Activated naive CD4-positive, alpha-beta T cell (primary cell): Measurements from ENCODE around the gene KRTAP4-12.
"Not testable (repeated sequence)": the region's sequence is repeated elsewhere in the genome, so short reads cannot be mapped to it uniquely, and the experiment has no call there.

ENCODE experiments used
- DNase-seq, 4 experiments: peaks; one replicate each; lab custom pipeline; 2025; lab: John Stamatoyannopoulos, UW

KRTAP4-12 gene

DNA sequence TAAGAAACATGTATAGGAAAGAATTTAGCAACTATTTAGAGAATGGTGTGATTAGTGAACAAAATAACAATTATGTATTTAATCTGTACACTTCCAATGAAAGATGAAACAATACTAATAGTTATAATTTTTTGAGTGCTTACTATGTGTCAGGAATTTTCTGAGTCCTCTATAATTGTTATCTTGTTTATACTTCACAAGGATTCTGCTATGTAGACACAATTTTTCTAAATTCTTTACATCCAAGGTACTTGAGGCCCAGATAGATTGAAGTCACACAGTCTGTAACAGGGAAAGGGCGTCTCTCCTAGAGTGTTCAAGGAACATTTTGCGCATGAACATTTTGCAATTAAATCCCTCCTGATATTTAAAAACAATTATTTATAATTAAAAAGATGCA, 1.1 kb upstream of the KRTAP4-12 start:
- DNase-seq: no peak

- not testable (repeated sequence) for DNase-seq
Observed at GRCh38 chr17:41123292-41123990, 541 bp downstream of the KRTAP4-12 start.

GRCh38 chr17:41121742-41122141, 2.2 kb downstream of the KRTAP4-12 start:
- DNase-seq: no peak

DNA sequence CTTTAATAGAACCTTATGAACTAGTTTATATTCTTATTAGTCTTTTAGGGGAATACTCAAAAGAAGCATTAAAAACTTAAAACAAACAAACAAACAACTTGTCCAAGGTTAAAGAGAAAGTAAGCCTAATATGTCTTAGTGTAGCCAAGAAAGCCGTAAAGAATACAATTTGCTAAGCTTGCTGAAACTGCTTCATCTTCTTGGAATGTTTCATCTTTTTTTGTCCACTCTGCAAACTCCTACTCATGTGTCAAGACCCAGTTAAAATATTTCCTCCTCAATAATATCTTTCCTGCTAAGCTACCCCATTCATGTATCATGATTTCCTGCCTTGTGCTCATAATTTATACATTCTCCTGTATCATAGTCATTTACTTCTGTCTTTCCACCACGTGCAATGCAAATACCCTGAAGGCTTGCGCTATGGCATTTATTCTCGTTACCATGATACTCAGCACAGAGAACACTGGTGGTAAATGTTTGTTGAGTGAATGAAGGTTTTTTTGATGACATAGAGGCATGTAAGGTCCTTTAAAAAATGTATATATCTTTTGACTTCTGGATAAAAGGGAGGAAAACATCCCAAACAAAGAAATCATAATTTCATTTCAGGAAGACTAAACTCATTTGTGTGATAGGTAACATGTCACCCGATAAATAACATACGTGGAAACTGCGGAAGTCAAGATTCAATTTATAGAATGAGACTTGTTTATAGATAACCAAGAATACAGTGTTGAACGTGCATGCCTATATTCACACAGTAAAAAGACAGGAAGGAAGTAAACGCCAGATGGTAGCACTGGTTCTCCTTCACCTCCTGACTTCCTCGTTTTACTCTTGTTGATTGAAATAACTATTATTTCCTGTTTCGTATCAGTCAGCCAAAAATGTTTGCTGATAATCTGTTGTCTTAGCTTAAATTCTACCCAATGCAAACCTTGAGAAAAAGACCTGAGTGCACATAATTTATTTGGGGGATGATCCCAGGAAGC, 4.0 kb downstream of the KRTAP4-12 start:
- DNase-seq: not testable (repeated sequence)

GRCh38 chr17:41118721-41119120, 5.3 kb downstream of the KRTAP4-12 start:
- no peak for DNase-seq

GRCh38 chr17:41117846-41118386, 6.1 kb downstream of the KRTAP4-12 start, which contains the start of gene KRTAP4-11:
TSS of gene KRTAP4-11 (minus strand) at chr17:41118373. CDS start at chr17:41118315, 58 bp downstream.
- DNase-seq: not testable (repeated sequence)

GRCh38 chr17:41116297-41116696, 7.7 kb downstream of the KRTAP4-12 start:
- DNase-seq: no peak

GRCh38 chr17:41111151-41111885, 12.7 kb downstream of the KRTAP4-12 start:
- no peak for DNase-seq

DNA sequence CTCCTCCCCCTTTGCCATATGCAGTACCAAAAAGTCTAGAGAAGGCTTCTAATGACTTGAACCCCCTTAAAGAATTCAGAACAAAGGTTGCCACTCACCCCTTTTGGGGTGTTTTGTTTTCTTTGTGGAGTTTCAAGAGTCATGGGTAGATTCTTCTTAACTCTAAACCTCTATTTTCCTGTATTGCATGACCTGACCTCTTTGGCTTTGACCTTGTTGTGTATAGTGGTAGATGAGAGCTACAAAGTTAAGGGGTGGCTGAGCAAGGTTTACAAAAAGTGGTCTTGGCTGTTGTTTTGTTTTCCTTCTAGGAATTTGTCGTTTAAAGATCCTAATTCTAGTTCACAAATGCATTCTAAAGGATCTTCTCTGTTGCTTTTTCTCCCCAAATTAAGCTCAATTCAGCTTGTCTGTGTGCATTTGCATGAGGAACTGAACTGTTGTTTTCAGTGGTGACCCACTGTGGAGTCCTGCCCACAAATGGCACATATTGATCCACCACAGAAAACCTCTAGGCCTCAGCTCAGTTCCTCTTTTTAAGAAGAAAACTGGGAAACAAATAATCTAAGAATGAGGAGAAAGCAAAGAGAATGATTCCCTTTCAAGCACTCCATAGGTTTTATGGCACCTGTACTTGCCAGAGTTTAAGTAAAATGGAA, 15.1 kb downstream of the KRTAP4-12 start:
- DNase-seq: not testable (repeated sequence)

DNA sequence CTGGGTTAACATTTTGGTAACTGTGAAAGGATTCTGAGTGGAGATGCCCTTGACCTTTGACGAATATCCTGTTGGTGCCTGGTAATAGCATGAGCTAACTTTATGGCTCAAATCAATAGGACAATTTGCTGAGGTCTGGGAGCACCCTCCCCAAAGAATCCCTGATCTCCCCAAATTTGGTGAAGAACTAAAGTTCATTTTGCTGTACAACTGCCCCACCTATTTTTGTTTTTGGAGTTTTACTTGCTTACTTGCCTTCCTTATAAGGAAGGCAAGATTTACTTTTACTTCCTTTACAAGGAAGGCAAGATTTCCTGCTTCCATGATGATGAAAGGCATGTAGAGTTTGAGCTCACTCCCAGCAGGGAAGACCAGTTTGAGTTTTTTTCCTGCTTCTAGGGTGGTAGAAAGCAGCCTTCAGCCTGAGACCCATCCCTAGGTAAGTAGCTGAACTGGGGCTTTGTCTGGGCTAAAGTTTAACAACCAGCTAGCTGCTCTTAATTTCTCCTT, 16.0 kb downstream of the KRTAP4-12 start:
- DNase-seq: no peak

DNA sequence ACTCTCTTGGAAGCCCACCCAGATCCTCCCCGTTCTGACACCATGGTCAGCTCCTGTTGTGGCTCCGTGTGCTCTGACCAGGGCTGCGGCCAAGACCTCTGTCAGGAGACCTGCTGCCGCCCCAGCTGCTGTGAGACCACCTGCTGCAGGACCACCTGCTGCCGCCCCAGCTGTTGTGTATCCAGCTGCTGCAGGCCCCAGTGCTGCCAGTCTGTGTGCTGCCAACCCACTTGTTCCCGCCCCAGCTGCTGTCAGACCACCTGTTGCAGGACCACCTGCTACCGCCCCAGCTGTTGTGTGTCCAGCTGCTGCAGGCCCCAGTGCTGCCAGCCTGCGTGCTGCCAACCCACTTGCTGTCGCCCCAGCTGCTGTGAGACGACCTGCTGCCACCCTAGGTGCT, 18.6 kb downstream of the KRTAP4-12 start, which contains the start of gene KRTAP4-9:
TSS of gene KRTAP4-9 (plus strand) at position 43 of the 400 bp plus-strand sequence. CDS start at position 43, 0 bp downstream.
- not testable (repeated sequence) for DNase-seq

GRCh38 chr17:41104386-41105038, 19.5 kb downstream of the KRTAP4-12 start:
- DNase-seq: not testable (repeated sequence)

DNA sequence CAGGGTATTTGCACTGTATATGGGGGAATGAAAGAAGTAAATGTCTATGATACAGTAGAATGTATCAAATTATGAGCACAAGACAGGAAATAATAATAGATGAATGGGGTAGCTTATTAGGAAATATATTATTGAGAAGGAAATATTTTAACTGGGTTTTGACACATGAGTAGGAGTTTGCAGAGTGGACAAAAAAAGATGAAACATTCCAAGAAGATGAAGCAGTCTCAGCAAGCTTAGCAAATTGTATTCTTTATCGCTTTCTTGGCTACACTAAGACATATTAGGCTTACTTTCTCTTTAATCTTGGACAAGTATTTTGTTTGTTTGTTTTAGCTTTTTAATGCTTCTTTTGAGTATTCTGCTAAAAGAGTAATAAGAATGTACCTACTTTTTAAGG, 20.1 kb downstream of the KRTAP4-12 start:
- no peak for DNase-seq

- no peak for DNase-seq
Observed at GRCh38 chr17:41101586-41102259, 22.3 kb downstream of the KRTAP4-12 start, which contains the start of gene KRTAP4-16. TSS of gene KRTAP4-16 (minus strand) at chr17:41102209. CDS start at chr17:41102209, 0 bp downstream.

GRCh38 chr17:41099682-41100480, 24.1 kb downstream of the KRTAP4-12 start:
- DNase-seq: not testable (repeated sequence)

DNA sequence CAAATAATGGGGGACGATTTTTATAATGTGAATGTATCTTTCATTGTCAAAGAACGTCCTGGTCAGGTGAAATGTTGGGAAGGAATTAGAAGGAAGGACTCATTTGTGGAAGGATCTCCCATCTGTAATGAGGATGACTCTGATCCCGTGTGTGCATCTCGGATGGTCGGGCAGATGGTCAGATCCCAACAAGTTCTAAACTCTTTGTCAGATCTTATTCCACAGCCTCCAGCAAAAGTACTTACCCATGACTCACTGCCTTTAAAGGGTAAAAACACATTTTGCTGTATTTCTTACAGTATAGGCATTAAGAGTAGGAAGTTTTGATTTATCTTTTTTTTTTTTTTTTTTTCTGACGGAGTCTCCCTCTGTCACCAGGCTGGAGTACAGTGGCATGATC, 25.5 kb downstream of the KRTAP4-12 start:
- DNase-seq: no peak

DNA sequence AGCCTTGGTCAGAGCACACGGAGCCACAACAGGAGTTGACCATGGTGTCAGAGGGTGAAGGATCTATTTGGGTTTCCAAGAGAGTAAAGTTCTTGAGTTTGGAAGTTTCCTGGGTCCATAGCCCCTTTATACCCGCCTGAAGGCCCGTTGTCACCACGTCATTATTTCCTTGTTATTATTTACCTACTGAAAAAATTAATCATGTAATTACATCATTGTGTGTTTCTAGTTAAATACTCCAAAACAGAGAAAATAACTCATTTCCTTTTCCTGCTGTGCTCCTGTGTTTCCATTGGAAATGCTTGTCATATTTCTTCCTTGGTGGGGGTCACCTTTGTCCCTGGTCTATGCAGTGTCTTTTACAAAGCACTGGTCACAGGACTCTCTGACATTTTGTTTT, 25.9 kb downstream of the KRTAP4-12 start, which contains the start of gene KRTAP4-8:
TSS of gene KRTAP4-8 (minus strand) at position 101 of the 400 bp plus-strand sequence. CDS start at position 43, 58 bp downstream.
- DNase-seq: no peak

- DNase-seq: no peak
Observed at GRCh38 chr17:41096055-41096454, 27.9 kb downstream of the KRTAP4-12 start.
